ENCODE data around the gene MUC5AC. TPM values are rescaled to one million over a fixed set of nuclear protein-coding genes. Genes with fewer than 3 reads are reported as not detected.
A peak's percentile ranks its signal among the peaks of the same experiment; 100 is the strongest.
"Not testable (repeated sequence)": the region's sequence is repeated elsewhere in the genome, so short reads cannot be mapped to it uniquely, and the experiment has no call there.

The MUC5AC gene
- total RNA-seq, 1 experiment from 2014 or later = under 0.01 TPM

DNA sequence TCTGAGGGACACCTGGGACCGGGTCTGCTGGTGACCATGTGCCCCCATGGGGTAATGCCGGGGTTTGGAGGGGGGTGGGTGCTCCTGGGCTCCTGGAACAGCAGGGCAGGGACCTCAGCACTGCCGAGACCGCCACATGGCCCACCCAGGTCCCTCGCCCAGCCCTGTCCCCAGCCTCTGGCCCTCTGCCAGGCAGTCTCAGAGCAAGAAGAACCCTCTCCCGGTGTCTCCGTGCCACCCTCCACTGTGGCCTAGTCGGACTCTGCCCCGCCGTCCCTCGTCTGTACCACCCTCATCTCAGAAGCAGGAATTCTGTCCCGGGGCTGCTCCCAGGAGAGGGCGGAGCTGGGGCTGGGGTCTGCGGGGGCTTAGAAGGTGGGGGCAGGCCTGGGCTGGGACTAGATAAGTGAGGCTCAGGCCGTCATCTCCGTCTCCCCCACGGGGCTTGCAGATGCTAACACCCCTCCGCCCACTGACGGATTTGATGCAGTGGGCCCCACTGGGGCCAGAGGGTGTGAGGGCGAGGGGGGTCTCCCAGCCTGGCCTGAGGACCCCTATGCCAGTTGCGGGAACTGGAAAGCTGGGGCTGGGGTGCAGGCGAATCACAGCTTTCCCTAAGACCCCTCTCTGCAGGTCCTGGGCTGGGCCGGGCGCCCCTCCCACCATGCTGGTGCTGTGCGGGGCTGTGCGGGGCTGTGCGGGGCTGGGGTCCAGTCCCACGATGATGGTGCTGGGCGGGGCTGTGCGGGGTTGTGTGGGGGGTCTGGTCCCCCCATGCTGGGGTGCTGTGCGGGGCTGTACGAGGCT lies 1.1 kb downstream of the MUC5AC start (continued):
- TF ChIP-seq, protein P1, sequence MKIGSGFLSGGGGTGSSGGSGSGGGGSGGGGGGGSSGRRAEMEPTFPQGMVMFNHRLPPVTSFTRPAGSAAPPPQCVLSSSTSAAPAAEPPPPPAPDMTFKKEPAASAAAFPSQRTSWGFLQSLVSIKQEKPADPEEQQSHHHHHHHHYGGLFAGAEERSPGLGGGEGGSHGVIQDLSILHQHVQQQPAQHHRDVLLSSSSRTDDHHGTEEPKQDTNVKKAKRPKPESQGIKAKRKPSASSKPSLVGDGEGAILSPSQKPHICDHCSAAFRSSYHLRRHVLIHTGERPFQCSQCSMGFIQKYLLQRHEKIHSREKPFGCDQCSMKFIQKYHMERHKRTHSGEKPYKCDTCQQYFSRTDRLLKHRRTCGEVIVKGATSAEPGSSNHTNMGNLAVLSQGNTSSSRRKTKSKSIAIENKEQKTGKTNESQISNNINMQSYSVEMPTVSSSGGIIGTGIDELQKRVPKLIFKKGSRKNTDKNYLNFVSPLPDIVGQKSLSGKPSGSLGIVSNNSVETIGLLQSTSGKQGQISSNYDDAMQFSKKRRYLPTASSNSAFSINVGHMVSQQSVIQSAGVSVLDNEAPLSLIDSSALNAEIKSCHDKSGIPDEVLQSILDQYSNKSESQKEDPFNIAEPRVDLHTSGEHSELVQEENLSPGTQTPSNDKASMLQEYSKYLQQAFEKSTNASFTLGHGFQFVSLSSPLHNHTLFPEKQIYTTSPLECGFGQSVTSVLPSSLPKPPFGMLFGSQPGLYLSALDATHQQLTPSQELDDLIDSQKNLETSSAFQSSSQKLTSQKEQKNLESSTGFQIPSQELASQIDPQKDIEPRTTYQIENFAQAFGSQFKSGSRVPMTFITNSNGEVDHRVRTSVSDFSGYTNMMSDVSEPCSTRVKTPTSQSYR (CRISPR knock-in tag; IDR thresholded peaks at IDR 0.05) = no peak
- no peak for TF ChIP-seq NFYB (CRISPR knock-in tag; conservative IDR thresholded peaks at IDR 0.05; ENCODE audit: low read depth)
- TF ChIP-seq GABPB1 (CRISPR knock-in tag; IDR thresholded peaks at IDR 0.05) = no peak
- no peak for TF ChIP-seq IRF2 (CRISPR knock-in tag; IDR thresholded peaks at IDR 0.05; ENCODE audit: borderline replicate concordance, low read depth)
- TF ChIP-seq, protein P2, sequence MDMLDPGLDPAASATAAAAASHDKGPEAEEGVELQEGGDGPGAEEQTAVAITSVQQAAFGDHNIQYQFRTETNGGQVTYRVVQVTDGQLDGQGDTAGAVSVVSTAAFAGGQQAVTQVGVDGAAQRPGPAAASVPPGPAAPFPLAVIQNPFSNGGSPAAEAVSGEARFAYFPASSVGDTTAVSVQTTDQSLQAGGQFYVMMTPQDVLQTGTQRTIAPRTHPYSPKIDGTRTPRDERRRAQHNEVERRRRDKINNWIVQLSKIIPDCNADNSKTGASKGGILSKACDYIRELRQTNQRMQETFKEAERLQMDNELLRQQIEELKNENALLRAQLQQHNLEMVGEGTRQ (CRISPR knock-in tag; IDR thresholded peaks at IDR 0.05) = no peak
- TF ChIP-seq, protein P3, sequence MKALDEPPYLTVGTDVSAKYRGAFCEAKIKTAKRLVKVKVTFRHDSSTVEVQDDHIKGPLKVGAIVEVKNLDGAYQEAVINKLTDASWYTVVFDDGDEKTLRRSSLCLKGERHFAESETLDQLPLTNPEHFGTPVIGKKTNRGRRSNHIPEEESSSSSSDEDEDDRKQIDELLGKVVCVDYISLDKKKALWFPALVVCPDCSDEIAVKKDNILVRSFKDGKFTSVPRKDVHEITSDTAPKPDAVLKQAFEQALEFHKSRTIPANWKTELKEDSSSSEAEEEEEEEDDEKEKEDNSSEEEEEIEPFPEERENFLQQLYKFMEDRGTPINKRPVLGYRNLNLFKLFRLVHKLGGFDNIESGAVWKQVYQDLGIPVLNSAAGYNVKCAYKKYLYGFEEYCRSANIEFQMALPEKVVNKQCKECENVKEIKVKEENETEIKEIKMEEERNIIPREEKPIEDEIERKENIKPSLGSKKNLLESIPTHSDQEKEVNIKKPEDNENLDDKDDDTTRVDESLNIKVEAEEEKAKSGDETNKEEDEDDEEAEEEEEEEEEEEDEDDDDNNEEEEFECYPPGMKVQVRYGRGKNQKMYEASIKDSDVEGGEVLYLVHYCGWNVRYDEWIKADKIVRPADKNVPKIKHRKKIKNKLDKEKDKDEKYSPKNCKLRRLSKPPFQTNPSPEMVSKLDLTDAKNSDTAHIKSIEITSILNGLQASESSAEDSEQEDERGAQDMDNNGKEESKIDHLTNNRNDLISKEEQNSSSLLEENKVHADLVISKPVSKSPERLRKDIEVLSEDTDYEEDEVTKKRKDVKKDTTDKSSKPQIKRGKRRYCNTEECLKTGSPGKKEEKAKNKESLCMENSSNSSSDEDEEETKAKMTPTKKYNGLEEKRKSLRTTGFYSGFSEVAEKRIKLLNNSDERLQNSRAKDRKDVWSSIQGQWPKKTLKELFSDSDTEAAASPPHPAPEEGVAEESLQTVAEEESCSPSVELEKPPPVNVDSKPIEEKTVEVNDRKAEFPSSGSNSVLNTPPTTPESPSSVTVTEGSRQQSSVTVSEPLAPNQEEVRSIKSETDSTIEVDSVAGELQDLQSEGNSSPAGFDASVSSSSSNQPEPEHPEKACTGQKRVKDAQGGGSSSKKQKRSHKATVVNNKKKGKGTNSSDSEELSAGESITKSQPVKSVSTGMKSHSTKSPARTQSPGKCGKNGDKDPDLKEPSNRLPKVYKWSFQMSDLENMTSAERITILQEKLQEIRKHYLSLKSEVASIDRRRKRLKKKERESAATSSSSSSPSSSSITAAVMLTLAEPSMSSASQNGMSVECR (CRISPR knock-in tag; IDR thresholded peaks at IDR 0.05; ENCODE audit: borderline replicate concordance) = no peak
- no peak for TF ChIP-seq ZNF416 (CRISPR knock-in tag; IDR thresholded peaks at IDR 0.05)
- TF ChIP-seq NFATC4 (CRISPR knock-in tag; IDR thresholded peaks at IDR 0.05) = no peak

DNA sequence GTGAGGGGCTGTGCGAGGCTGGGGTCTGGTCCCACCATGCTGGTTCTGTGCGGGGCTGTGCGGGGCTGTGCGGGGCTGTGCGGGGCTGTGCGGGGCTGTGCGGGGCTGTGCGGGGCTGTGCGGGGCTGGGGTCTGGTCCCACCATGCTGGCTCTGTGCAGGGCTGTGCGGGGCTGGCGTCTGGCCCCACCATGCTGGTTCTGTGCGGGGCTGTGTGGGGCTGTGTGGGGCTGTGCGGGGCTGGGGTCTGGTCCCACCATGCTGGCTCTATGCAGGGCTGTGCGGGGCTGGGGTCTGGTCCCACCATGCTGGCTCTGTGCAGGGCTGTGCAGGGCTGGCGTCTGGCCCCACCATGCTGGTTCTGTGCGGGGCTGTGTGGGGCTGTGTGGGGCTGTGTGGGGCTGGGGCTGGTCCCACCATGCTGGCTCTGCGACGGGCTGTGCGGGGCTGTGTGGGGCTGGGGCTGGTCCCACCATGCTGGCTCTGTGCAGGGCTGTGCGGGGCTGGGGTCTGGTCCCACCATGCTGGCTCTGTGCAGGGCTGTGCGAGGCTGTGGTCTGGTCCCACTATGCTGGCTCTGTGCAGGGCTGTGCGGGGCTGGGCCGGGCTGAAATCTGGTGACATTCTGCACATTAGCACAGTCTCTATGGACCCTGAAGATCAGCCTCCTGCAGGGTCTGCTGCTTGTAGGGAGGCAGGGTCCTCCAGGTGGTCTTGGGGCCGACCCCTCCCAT lies 1.9 kb downstream of the MUC5AC start:
- DNase-seq (ENCODE audit: low spot score) = peak; percentile 11
- POLR2A ChIA-PET; H3K4me1 Mint-ChIP-seq; H3K27me3 Mint-ChIP-seq (ENCODE audit: low read depth); H3K9me3 Mint-ChIP-seq; CTCF ChIA-PET; H3K36me3 Mint-ChIP-seq; ATAC-seq; H3K4me3 Mint-ChIP-seq; H3K27ac Mint-ChIP-seq: not testable (repeated sequence)

DNA sequence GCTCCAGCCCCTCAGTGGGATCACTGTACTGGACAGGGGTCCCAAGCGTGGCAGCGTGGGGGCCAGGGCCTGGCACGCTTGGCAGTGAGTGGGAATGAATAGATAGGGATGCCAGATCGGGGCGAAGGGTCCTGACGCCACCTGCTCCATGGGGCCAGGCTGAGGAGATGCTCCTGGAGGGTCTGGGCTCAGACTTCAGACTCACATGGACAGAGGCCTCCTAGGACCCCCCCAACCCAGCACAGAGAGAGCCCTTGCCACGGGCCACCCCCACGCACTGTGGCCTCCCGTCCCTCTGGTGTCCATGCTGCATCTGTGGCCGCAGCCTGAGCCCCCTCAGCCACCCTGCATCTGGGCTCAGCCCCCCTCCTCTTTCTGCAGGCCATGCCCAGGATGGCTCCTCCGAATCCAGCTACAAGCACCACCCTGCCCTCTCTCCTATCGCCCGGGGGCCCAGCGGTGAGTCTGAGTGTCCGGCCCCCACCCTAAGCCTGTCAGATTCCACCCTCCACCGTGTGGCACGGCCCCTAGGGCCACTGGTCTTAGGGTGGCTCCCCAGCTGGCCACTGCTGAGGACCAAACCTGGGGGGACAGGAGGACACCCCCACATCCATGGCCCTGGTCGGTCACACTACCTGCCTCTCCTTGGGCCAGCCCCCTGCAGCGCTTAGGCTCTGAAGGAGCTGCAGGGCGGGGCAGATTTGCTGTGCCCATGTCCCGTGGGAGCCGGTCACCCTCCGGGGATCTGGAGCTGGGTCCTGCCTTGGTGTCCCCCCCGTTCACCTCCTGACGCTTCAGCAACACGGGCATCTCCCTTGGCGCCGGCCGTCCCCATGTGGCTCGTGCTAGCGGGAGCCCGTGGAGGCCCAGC lies 2.7 kb downstream of the MUC5AC start:
- no peak overlapping the region for H3K27ac Mint-ChIP-seq
- H3K27me3 Mint-ChIP-seq (ENCODE audit: low read depth) = no peaks in the 10 kb centered on the region; the same call in 1 of the 2 replicates
- DNase-seq (ENCODE audit: low spot score) (no peak), ATAC-seq (no peak)
- H3K4me3 Mint-ChIP-seq = no peak overlapping the region
- no peaks in the 10 kb centered on the region for H3K9me3 Mint-ChIP-seq
- no peaks in the 10 kb centered on the region for H3K36me3 Mint-ChIP-seq
- ChIA-PET CTCF (no interaction called here), POLR2A (no interaction called here)
- H3K4me1 Mint-ChIP-seq = no peaks in the 10 kb centered on the region
- TF ChIP-seq PRRX2 (CRISPR knock-in tag; IDR thresholded peaks at IDR 0.05) = no peak
- TF ChIP-seq ZNF396 (CRISPR knock-in tag; IDR thresholded peaks at IDR 0.05; ENCODE audit: borderline replicate concordance) = no peak
- no peak for TF ChIP-seq TP53 (CRISPR knock-in tag; IDR thresholded peaks at IDR 0.05)
- no peak for TF ChIP-seq SMAD4 (CRISPR knock-in tag; IDR thresholded peaks at IDR 0.05)
- TF ChIP-seq, protein P3 (CRISPR knock-in tag; IDR thresholded peaks at IDR 0.05; ENCODE audit: borderline replicate concordance) = no peak
- no peak for TF ChIP-seq NFATC4 (CRISPR knock-in tag; IDR thresholded peaks at IDR 0.05)
- TF ChIP-seq, protein P4, sequence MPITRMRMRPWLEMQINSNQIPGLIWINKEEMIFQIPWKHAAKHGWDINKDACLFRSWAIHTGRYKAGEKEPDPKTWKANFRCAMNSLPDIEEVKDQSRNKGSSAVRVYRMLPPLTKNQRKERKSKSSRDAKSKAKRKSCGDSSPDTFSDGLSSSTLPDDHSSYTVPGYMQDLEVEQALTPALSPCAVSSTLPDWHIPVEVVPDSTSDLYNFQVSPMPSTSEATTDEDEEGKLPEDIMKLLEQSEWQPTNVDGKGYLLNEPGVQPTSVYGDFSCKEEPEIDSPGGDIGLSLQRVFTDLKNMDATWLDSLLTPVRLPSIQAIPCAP (CRISPR knock-in tag; IDR thresholded peaks at IDR 0.05) = no peak
- TF ChIP-seq, protein P5, sequence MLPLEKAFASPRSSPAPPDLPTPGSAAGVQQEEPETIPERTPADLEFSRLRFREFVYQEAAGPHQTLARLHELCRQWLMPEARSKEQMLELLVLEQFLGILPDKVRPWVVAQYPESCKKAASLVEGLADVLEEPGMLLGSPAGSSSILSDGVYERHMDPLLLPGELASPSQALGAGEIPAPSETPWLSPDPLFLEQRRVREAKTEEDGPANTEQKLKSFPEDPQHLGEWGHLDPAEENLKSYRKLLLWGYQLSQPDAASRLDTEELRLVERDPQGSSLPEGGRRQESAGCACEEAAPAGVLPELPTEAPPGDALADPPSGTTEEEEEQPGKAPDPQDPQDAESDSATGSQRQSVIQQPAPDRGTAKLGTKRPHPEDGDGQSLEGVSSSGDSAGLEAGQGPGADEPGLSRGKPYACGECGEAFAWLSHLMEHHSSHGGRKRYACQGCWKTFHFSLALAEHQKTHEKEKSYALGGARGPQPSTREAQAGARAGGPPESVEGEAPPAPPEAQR (CRISPR knock-in tag; IDR thresholded peaks at IDR 0.05) = no peak
